HepG2 (cell line): ENCODE data around the gene ATP9B. TPM values are rescaled to one million over a fixed set of nuclear protein-coding genes. Genes with fewer than 3 reads are reported as not detected.

Source experiments
- ATAC-seq: fragments of 200-7000 bp; cut with Tn5 transposase; 3 replicates; pipeline ENCODE4 v1.9.1; 2020; ENCODE audit warnings: mild to moderate bottlenecking, moderate library complexity
- BruUV-seq: library from RNA; stranded (reverse); fragments of 400-500 nt; replicated peaks from 2 replicates; lab custom pipeline; 2021; lab: Mats Ljungman, UMichigan
- CTCF ChIA-PET: fragments of 300-600 bp; formaldehyde crosslinking; extraction: SDS; loops from one replicate; lab custom pipeline; 2021; ENCODE audit warnings: low total read pairs, inconsistent platforms, low intra/inter-chr PET ratio; lab: Yijun Ruan, JAX
- POLR2A ChIA-PET: fragments of 350-600 bp; sonication (Branson Sonifier 250); formaldehyde crosslinking; loops from one replicate; lab custom pipeline; 2020; ENCODE audit warnings: antibody characterized with exemption, inconsistent platforms; lab: Yijun Ruan, JAX
- DNase-seq: peaks from one replicate; pipeline ENCODE4 v3.0.0-alpha.2; 2015; ENCODE audit warnings: low spot score
- FAIRE-seq: peaks from 3 replicates; lab custom pipeline; 2011; peaks lifted over from hg19 to GRCh38; lab: Jason Lieb, UNC
- H2AFZ ChIP-seq: one replicate; pipeline ENCODE4 v1.6.1; 2011; ENCODE audit warnings: low read length, inconsistent platforms
- H3K27ac ChIP-seq: fragments of 300-600 bp; 3 replicates; pipeline ENCODE4 v1.8.0; 2011; ENCODE audit warnings: mixed run types, mild to moderate bottlenecking, mixed read lengths, low read length, inconsistent platforms; ENCODE audit not compliant: insufficient read depth; ENCODE audit errors: extremely low read length
- H3K27me3 ChIP-seq, 2 experiments: fragments of 200-600 bp in 1 of 2; 2 replicates in 1 of 2; 3 replicates in 1 of 2; pipeline versions ENCODE4 v1.6.0 to v1.8.0; 2011; ENCODE audit warnings: low read length in 2 of 2, mild to moderate bottlenecking in 2 of 2, moderate library complexity in 2 of 2, inconsistent platforms in 1 of 2; ENCODE audit not compliant: insufficient read depth in 2 of 2, control insufficient read depth in 1 of 2
- H3K36me3 ChIP-seq, 2 experiments: fragments of 200-600 bp in 1 of 2; replicated peaks in 1 of 2; 2 replicates in 1 of 2; 3 replicates in 1 of 2; pipeline versions ENCODE4 v1.5.1 to v1.8.0; 2011; ENCODE audit warnings: low read length in 2 of 2, inconsistent platforms in 1 of 2; ENCODE audit not compliant: insufficient read depth in 2 of 2, control insufficient read depth in 1 of 2
- H3K4me1 ChIP-seq: 2 replicates; pipeline ENCODE4 v1.5.1; 2012; ENCODE audit warnings: low read length, inconsistent platforms; ENCODE audit not compliant: insufficient read depth
- H3K4me2 ChIP-seq: 2 replicates; pipeline ENCODE4 v1.6.0; 2011; ENCODE audit warnings: low read depth, low read length, inconsistent platforms
- H3K4me3 ChIP-seq, 3 experiments: fragments of 200-600 bp in 1 of 3; sonication (generic), shearing (Covaris generic) in 1 of 3; replicated peaks in 1 of 3; 2 replicates each; pipeline ENCODE4 v1.5.1; 2011 to 2016; ENCODE audit warnings: low read length in 3 of 3, inconsistent platforms in 2 of 3, low read depth in 2 of 3, mild to moderate bottlenecking in 2 of 3, control low read depth in 1 of 3, mixed read lengths in 1 of 3; ENCODE audit not compliant: insufficient read depth in 1 of 3
- H3K79me2 ChIP-seq: one replicate; pipeline ENCODE4 v1.6.1; 2011; ENCODE audit warnings: low read length, inconsistent platforms; ENCODE audit not compliant: insufficient read depth
- H3K9ac ChIP-seq: 2 replicates; pipeline ENCODE4 v1.6.0; 2011; ENCODE audit warnings: mild to moderate bottlenecking, low read depth, low read length, inconsistent platforms; ENCODE audit not compliant: insufficient read depth
- H3K9me3 ChIP-seq: 2 replicates; pipeline ENCODE4 v1.5.1; 2012; ENCODE audit warnings: mild to moderate bottlenecking, low read length
- H4K20me1 ChIP-seq: 2 replicates; pipeline ENCODE4 v1.6.0; 2011; ENCODE audit warnings: inconsistent platforms, mild to moderate bottlenecking, low read length, moderate library complexity; ENCODE audit not compliant: insufficient read depth
- BHLHE40 ChIP-seq: IDR thresholded peaks from 2 replicates; pipeline ENCODE4 v1.6.1; 2011; ENCODE audit warnings: low read length, improper control_type of control experiment
- FOXA3 ChIP-seq: IDR thresholded peaks from 2 replicates; pipeline ENCODE4 v1.6.1; 2016; ENCODE audit warnings: missing genetic modification reagents, missing compliant biosample characterization
- FOXC1 ChIP-seq: sonication (generic); formaldehyde crosslinking; IDR thresholded peaks from 2 replicates; pipeline ENCODE4 v1.8.0; 2022; ENCODE audit warnings: mild to moderate bottlenecking, missing genetic modification reagents, borderline replicate concordance
- FOXK1 ChIP-seq: sonication (generic); formaldehyde crosslinking; IDR thresholded peaks from 2 replicates; pipeline ENCODE4 v1.4.0; 2020; ENCODE audit warnings: low read depth, missing genetic modification reagents, borderline replicate concordance
- GATAD2A ChIP-seq: IDR thresholded peaks from 2 replicates; pipeline ENCODE4 v1.6.1; 2016
- HNRNPK ChIP-seq: fragments of 200-400 bp; formaldehyde crosslinking; IDR thresholded peaks from 2 replicates; pipeline ENCODE4 v1.6.1; 2018; ENCODE audit warnings: low read length, low read depth, moderate library complexity, mild to moderate bottlenecking; ENCODE audit not compliant: poor library complexity, severe bottlenecking
- KDM2A ChIP-seq: sonication (generic); formaldehyde crosslinking; IDR thresholded peaks from 2 replicates; pipeline ENCODE4 v1.4.0; 2020; ENCODE audit warnings: low read depth, missing genetic modification reagents, borderline replicate concordance
- RBAK ChIP-seq: sonication (generic); formaldehyde crosslinking; IDR thresholded peaks from 2 replicates; pipeline ENCODE4 v1.5.1; 2020; ENCODE audit warnings: mild to moderate bottlenecking, missing genetic modification reagents
- RFXANK ChIP-seq: IDR thresholded peaks from 2 replicates; pipeline ENCODE4 v1.6.1; 2016
- SMAD3 ChIP-seq: sonication (generic); formaldehyde crosslinking; IDR thresholded peaks from 2 replicates; pipeline ENCODE4 v1.4.0; 2020; ENCODE audit warnings: missing genetic modification reagents
- ZNF350 ChIP-seq: sonication (generic); formaldehyde crosslinking; IDR thresholded peaks from 2 replicates; pipeline ENCODE4 v1.4.0; 2020; ENCODE audit warnings: mild to moderate bottlenecking, low read depth, missing genetic modification reagents, borderline replicate concordance
- ZNF597 ChIP-seq: sonication (generic); formaldehyde crosslinking; IDR thresholded peaks from 2 replicates; pipeline ENCODE4 v1.5.0; 2020; ENCODE audit warnings: missing genetic modification reagents
- ZNF761 ChIP-seq: sonication (generic); formaldehyde crosslinking; conservative IDR thresholded peaks from 2 replicates; pipeline ENCODE4 v1.4.0; 2020; ENCODE audit warnings: mild to moderate bottlenecking, missing genetic modification reagents
- WGBS: methylation state at CpG from one replicate; pipeline ENCODE4 v1.1.6; 2017; ENCODE audit warnings: low lambda C conversion rate; 5-methylcytosine and 5-hydroxymethylcytosine counted together
- in situ Hi-C: cut with HindIII; loops from 2 replicates; pipeline ENCODE4 v1.10.0; 2017; ENCODE audit warnings: low pct_unique_long_range_greater_than_20kb; ENCODE audit not compliant: extremely low pct_ligation_motif_present
- intact Hi-C: fragments of 100-400 bp; cut with micrococcal nuclease; formaldehyde crosslinking; loops from one replicate; pipeline ENCODE4 v1.10.0; 2022; ENCODE audit not compliant: unreplicated experiment
- polyA plus RNA-seq, 8 experiments: library from polyadenylated mRNA; depleted of rRNA in 3 of 8; stranded (reverse) in 7 of 8; unstranded in 1 of 8; fragments of >200 nt; fragmentation: Illumina TruSeq in 4 of 8; extraction: Trizol in 4 of 8; gene quantifications; 2 replicates each; pipeline versions ENCODE4 v1.2.1 to v1.2.3, GENCODE V29; 2011 to 2016; ENCODE audit warnings: low read depth in 4 of 8, missing spikeins in 1 of 8, mixed read lengths in 1 of 8; ENCODE audit not compliant: insufficient read depth in 1 of 8
- total RNA-seq, 5 experiments: library from RNA; depleted of rRNA; stranded (reverse); fragments of >200 nt; fragmentation: Illumina TruSeq; extraction: Trizol; gene quantifications; 2 replicates each; pipeline ENCODE4 v1.2.3, GENCODE V29; 2016; ENCODE audit warnings: low read depth in 1 of 5

The ATP9B gene
- total and polyA plus RNA-seq, 2 of the 13 experiments (the other 11 are each of a cell fraction or from before 2014, with no cell fraction given), result 10.8 to 11.3 TPM

DNA sequence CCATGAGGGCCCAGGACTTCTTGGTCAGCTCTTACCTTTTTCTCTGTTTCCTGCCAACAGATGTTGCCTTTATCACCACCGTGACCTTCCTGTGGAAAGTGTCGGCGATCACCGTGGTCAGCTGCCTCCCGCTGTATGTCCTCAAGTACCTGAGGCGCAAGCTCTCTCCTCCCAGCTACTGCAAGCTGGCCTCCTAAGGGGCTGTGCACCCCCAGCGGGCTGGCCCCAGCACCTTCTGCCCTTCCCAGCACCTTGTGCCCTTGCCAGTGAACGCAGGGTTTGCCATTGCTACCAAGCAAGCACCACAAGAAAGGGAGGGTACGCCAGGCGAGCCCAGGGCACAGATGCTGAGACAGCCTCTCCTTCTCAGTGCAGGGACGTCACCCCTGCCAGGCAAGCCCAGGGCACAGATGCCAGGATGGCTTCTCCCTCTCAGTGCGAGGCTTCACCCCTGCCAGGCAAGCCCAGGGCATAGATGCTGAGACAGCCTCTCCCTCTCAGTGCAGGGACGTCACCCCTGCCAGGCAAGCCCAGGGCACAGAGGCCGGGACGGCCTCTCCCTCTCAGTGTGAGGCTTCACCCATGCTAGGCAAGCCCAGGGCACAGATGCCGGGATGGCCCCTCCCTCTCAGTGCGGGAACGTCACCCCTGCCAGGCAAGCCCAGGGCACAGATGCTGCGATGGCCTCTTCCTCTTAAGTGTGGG, 308.1 kb downstream of the ATP9B start:
- no TSS peak for BruUV-seq
- Histone ChIP-seq H3K79me2 (no peaks in the 10 kb centered on the region), H4K20me1 (peaks cover 3% of the 10 kb centered on the region; the same call in 1 of the 2 replicates), H3K27ac (no peak overlapping the region), H3K4me3 (no peak overlapping the region), H3K9ac (no peak overlapping the region), H3K4me2 (no peak overlapping the region), H3K4me1 (no peaks in the 10 kb centered on the region), H2AFZ (no peak overlapping the region), H3K27me3 (no peaks in the 10 kb centered on the region; a peak in 1 of 5 replicates), H3K36me3 (no peaks in the 10 kb centered on the region; a peak in 1 of 5 replicates), H3K9me3 (no peaks in the 10 kb centered on the region)
- POLR2A ChIA-PET, result no interaction called here
- TF ChIP-seq ZNF597 (CRISPR knock-in tag) (no peak), FOXA3 (CRISPR knock-in tag) (no peak), RFXANK (no peak), FOXC1 (CRISPR knock-in tag) (no peak), ZNF350 (CRISPR knock-in tag) (no peak), BHLHE40 (no peak), RBAK (CRISPR knock-in tag) (no peak), HNRNPK (no peak), FOXK1 (CRISPR knock-in tag) (no peak), SMAD3 (CRISPR knock-in tag) (no peak), KDM2A (CRISPR knock-in tag) (no peak), ZNF761 (CRISPR knock-in tag) (no peak), GATAD2A (no peak)
- in situ Hi-C loops (loop anchor here (5.0 kb wide), 1 partner anchor 265 kb away; no protein-coding TSS in a partner anchor), intact Hi-C loops (no loop called here)
- no peak for ATAC-seq
- CTCF ChIA-PET, result no interaction called here
- no peak for DNase-seq
- FAIRE-seq, result no peak
- 92% methylated on average over 12 of the region's 19 CpGs for WGBS
